GM13976 (cell line): ENCODE results near the gene ANGPT4.

Source experiments
- DNase-seq: peaks from one replicate; pipeline ENCODE4 v3.0.0; 2012; ENCODE audit warnings: low spot score
- in situ Hi-C: fragments of 300-500 bp; cut with MboI; formaldehyde crosslinking; loops from one replicate; pipeline ENCODE4 v1.12.0; 2022; ENCODE audit warnings: low sequenced_read_pairs, mixed read lengths, inconsistent platforms; ENCODE audit not compliant: unreplicated experiment
- TF ChIP-seq, protein P1 (sequence below): IDR thresholded peaks from 2 replicates; pipeline ENCODE4 v1.5.1; 2012; ENCODE audit warnings: borderline replicate concordance, mild to moderate bottlenecking; ENCODE audit not compliant: insufficient read depth; ENCODE audit errors: extremely low read depth, missing control alignments, control extremely low read depth

The ANGPT4 gene

DNA sequence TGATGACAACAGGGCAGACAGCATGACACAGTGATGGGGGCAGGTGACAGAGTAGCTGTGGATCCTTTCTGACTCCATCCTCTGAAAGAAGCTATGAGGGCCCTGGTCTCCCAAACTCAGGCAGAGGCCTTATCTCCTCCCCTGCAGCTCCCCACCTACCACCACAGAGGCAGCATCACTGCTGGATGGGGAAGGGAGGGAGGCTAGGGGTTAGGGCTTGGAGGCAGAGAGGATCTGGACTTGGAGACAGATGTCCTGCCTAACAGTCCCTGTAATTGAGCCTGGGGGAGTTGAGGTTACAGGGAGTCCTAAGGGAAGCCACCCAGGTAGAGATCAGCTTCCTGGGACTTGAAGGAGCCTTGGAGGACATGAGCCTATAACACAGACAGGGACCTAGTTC lies 44.7 kb downstream of the ANGPT4 start:
- TF ChIP-seq, protein P1, sequence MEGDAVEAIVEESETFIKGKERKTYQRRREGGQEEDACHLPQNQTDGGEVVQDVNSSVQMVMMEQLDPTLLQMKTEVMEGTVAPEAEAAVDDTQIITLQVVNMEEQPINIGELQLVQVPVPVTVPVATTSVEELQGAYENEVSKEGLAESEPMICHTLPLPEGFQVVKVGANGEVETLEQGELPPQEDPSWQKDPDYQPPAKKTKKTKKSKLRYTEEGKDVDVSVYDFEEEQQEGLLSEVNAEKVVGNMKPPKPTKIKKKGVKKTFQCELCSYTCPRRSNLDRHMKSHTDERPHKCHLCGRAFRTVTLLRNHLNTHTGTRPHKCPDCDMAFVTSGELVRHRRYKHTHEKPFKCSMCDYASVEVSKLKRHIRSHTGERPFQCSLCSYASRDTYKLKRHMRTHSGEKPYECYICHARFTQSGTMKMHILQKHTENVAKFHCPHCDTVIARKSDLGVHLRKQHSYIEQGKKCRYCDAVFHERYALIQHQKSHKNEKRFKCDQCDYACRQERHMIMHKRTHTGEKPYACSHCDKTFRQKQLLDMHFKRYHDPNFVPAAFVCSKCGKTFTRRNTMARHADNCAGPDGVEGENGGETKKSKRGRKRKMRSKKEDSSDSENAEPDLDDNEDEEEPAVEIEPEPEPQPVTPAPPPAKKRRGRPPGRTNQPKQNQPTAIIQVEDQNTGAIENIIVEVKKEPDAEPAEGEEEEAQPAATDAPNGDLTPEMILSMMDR, result no peak
- in situ Hi-C loops, result no loop called here
- DNase-seq, result no peak

DNA sequence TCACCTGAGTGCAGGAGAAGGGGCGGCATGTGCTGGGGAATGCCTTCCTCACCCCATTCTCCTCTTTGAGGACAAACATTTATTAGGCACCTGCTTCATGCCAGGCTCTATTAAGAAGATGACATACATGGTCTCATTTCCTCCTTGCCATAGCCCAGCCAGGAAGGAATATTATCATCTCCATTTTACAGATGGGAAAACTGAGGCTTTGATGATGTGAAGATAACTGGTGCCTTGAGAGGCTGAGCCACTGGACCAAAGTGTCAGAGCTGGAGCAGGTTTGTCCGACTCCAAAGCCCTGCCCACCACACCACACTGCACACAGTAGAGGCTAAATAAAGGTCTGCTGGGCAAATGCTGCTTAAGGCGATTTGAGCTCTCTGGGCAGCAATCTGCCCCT lies 45.4 kb downstream of the ANGPT4 start:
- TF ChIP-seq, protein P1, result no peak
- in situ Hi-C loops, result no loop called here
- no peak for DNase-seq

DNA sequence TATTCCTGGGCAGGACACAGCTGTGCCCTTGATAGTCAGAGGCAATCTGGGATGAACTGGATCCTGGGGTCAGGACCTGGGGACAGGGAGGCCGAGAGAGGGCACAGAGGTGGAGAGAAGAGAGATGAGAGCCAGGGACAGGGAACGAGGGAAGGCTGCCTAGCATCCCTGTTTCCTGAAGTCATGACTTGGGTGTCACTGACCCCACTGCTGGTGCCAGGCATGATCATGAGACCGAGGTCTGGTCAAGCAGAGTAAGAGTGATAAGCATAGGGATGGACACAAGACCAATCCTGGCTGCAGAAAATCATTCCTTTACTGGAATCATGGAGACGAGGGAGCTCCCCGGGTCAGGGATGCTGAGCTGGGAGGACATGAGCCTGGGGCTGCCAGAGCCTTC lies 46.5 kb downstream of the ANGPT4 start:
- DNase-seq, result no peak
- in situ Hi-C loops, result no loop called here
- TF ChIP-seq, protein P1, result no peak

DNA sequence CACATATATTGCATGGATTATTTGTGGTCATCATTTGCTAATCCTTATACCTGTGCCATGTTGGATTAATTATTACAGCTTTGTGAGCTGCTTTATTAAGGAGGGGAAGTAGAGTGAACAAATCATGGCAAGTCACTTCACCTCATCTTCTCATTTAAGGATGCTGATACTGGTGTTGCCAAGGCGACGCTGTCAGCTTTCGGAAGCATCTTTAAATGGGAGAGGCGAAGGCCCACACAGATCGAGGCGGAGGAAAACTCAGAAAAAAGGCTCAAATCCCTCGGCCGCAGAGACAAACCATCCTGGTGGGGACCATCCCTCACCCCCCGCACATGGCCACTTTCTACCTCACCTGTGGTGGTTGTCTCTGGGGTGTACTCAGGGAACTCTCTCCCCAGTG lies 47.9 kb downstream of the ANGPT4 start:
- TF ChIP-seq, protein P1, result no peak
- in situ Hi-C loops, result no loop called here
- no peak for DNase-seq

DNA sequence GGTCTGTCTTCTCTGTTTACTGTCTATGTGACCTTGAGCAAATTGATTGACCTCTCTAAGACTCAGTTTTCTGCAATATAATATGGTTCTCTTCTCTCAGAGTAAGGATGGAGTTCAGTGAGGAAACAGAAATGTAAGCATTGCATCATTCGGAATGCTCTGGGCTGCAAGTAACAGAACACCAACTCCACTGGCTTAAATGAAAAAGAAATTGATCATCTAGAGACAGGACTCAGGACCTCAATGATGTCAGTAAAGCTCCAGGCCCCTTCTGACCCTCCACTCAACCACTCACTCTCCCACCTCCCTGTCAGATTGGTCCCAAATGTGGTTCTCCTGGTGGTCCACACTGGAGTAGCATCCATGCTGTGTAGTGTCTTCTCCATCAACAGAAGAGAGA lies 50.7 kb downstream of the ANGPT4 start:
- in situ Hi-C loops, result no loop called here
- DNase-seq, result no peak
- TF ChIP-seq, protein P1, result no peak

DNA sequence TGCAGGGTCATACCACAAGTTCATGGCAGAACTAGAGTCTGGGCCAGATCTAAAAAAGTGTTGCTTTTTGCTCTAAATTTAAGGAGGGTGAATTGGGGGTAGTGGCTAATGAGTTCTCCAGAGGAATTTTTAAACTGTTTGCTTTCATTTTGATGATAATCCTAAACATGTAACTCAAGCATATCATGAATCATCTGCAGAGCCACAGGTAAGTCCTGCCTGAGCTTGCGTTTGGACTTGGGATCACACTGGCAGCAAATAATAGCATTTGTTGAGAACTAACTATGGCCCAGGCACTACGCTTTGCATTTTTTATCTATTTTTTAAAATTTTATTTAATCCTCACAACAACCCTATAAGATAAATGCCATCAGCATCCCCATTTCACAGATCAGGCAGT lies 55.2 kb downstream of the ANGPT4 start:
- in situ Hi-C loops, result no loop called here
- no peak for DNase-seq
- TF ChIP-seq, protein P1, result no peak

DNA sequence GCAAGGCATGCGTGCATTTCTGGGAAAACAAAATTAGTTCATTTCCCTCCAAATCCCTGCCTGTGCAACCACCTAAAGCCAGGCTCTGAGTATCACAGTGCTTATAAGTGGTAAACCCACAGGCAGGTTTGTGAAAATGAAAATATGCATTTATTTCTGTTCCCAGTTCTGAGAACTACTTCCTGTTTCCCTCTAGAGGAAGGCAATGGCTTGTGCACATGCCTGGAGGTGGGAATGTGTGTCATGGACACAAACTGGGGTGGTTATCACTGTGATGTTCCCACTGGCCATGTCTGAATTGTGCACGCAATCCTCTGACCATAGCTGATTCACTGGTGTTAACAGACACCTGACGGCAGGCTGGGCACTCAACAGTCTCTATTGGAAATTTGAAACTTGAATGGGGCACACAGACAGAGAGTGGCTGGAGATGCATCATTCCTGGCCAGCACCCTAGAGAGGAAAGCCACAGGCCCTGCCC lies 56.3 kb downstream of the ANGPT4 start:
- no peak for DNase-seq
- TF ChIP-seq, protein P1, result no peak
- in situ Hi-C loops, result no loop called here
